Osteoblast (primary cell): Measurements from ENCODE around the gene TRIOBP. TPM values are rescaled to one million over a fixed set of nuclear protein-coding genes. Genes with fewer than 3 reads are reported as not detected.
"Not testable (repeated sequence)": the region's sequence is repeated elsewhere in the genome, so short reads cannot be mapped to it uniquely, and the experiment has no call there.

ENCODE experiments used
- DNase-seq: peaks from one replicate; pipeline ENCODE4 v3.0.0; 2011; ENCODE audit warnings: low spot score, mixed read lengths; ENCODE audit not compliant: insufficient read length; ENCODE audit errors: missing footprints
- H2AFZ ChIP-seq: 2 replicates; pipeline ENCODE4 v1.6.0; 2011; ENCODE audit warnings: mild to moderate bottlenecking, low read length
- H3K27ac ChIP-seq: 2 replicates; pipeline ENCODE4 v1.5.1; 2011; ENCODE audit warnings: mild to moderate bottlenecking, low read depth, low read length, moderate library complexity
- H3K27me3 ChIP-seq: 2 replicates; pipeline ENCODE4 v1.6.0; 2012; ENCODE audit warnings: mild to moderate bottlenecking, control low read depth, inconsistent platforms, low read length, moderate library complexity; ENCODE audit not compliant: insufficient read depth
- H3K36me3 ChIP-seq: 2 replicates; pipeline ENCODE4 v1.5.1; 2011; ENCODE audit warnings: mild to moderate bottlenecking, low read length, control low read depth, moderate library complexity; ENCODE audit not compliant: insufficient read depth
- H3K4me1 ChIP-seq: 2 replicates; pipeline ENCODE4 v1.5.1; 2011; ENCODE audit warnings: mild to moderate bottlenecking, low read length, control low read depth, moderate library complexity; ENCODE audit not compliant: insufficient read depth
- H3K4me2 ChIP-seq: 2 replicates; pipeline ENCODE4 v1.6.0; 2011; ENCODE audit warnings: mild to moderate bottlenecking, low read length; ENCODE audit not compliant: insufficient read depth
- H3K4me3 ChIP-seq: fragments of 200-600 bp; sonication (generic); 3 replicates; pipeline ENCODE4 v1.5.1; 2012; ENCODE audit warnings: mild to moderate bottlenecking, low read length, inconsistent platforms; ENCODE audit not compliant: insufficient read depth
- H3K79me2 ChIP-seq: 2 replicates; pipeline ENCODE4 v1.6.0; 2012; ENCODE audit warnings: mild to moderate bottlenecking, low read length, control low read depth, inconsistent platforms; ENCODE audit not compliant: insufficient read depth
- H3K9me3 ChIP-seq: 2 replicates; pipeline ENCODE4 v1.5.1; 2011; ENCODE audit warnings: low read depth, low read length, control low read depth
- H4K20me1 ChIP-seq: 2 replicates; pipeline ENCODE4 v1.6.0; 2012; ENCODE audit warnings: mild to moderate bottlenecking, low read length, control low read depth; ENCODE audit not compliant: insufficient read depth
- CTCF ChIP-seq: IDR thresholded peaks from 2 replicates; pipeline ENCODE4 v1.5.1; 2011; ENCODE audit warnings: mild to moderate bottlenecking, low read depth, low read length, moderate library complexity; ENCODE audit errors: extremely low read depth
- total RNA-seq: library from RNA; depleted of rRNA; stranded (reverse); fragments of >200 nt; gene quantifications from 2 replicates; pipeline ENCODE4 v1.2.3, GENCODE V29; 2012

Gene TRIOBP
- total RNA-seq, 1 donor = 162 TPM

GRCh38 chr22:37796079-37796478 is 99.2 kb downstream of the TRIOBP start:
- no peaks in the 10 kb centered on the region for H3K27me3 ChIP-seq
- no peaks in the 10 kb centered on the region for H3K4me1 ChIP-seq
- no peaks in the 10 kb centered on the region for H3K79me2 ChIP-seq
- no peak for TF ChIP-seq CTCF
- H3K9me3 ChIP-seq = no peaks in the 10 kb centered on the region
- H3K36me3 ChIP-seq = no peaks in the 10 kb centered on the region
- H2AFZ ChIP-seq = no peak overlapping the region
- H3K4me2 ChIP-seq = no peak overlapping the region
- H3K27ac ChIP-seq = no peak overlapping the region
- H3K4me3 ChIP-seq = no peak overlapping the region
- H4K20me1 ChIP-seq = no peaks in the 10 kb centered on the region
- no peak for DNase-seq

GRCh38 chr22:37797259-37797658 is 100.4 kb downstream of the TRIOBP start:
- DNase-seq, H3K79me2 ChIP-seq, H3K36me3 ChIP-seq, H3K9me3 ChIP-seq, H3K27me3 ChIP-seq, H3K4me3 ChIP-seq, H3K4me2 ChIP-seq, H2AFZ ChIP-seq, H4K20me1 ChIP-seq, H3K4me1 ChIP-seq, H3K27ac ChIP-seq: not testable (repeated sequence)

DNA sequence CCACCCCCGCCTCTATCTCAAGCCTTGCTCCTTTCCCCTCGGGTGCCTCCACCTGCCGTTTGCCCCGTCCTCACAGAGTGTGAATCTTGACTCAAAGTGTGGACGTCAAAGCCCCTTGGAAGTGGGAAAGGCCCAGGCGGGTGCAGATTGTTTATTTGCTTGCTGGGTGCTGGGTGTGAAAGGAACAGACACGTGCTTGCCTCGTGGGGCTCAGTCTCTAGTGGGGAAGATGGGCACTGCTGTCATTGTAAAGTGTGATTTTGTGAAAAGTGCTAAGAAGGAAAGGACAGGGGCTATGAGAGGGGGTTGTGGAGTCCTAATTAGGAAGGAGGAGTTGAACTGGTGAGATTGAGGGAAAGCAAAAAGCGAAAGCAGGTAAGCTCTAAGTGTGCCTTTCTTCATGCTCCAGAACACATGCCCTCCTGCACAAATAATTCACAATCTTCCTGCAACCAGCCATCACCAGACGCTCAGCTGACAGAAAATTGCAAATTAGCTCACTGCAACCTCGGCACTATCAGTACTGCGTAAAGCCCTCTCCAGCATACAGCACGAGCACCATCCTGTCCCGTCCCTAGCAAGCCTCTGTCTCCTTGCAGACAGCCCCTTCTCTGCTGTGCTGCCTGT is 101.1 kb downstream of the TRIOBP start:
- Histone ChIP-seq H3K27ac (no peak overlapping the region), H4K20me1 (no peaks in the 10 kb centered on the region), H3K36me3 (no peaks in the 10 kb centered on the region), H3K27me3 (no peaks in the 10 kb centered on the region), H3K79me2 (no peaks in the 10 kb centered on the region), H3K4me2 (no peak overlapping the region), H3K9me3 (no peaks in the 10 kb centered on the region), H2AFZ (no peak overlapping the region), H3K4me1 (peaks cover 4% of the 10 kb centered on the region), H3K4me3 (no peak overlapping the region)
- TF ChIP-seq CTCF = no peak
- peak; percentile 30 for DNase-seq

GRCh38 chr22:37799979-37800378 is 103.1 kb downstream of the TRIOBP start:
- not testable (repeated sequence) for H3K36me3 ChIP-seq, H3K27me3 ChIP-seq, H3K4me1 ChIP-seq, H3K4me3 ChIP-seq, H3K9me3 ChIP-seq, H2AFZ ChIP-seq, H3K27ac ChIP-seq, H3K79me2 ChIP-seq, H3K4me2 ChIP-seq, H4K20me1 ChIP-seq
- DNase-seq = peak; percentile 3

DNA sequence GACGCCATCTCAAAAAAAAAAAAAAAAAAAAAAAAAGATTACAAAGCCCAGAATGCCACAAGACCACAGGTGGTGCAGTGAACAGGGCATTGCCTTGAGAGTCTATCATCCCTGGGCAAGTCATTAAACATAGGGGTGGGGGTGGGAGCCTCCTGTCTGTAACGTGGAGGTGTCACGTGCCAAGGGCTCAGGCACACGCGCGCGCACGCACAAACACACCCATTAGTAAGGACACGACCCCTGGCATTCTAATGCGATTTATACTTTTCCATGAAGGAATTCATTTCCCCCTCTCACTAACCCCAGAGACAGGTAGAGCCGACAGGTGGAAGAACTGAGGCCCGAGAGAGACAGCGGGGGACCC is 105.1 kb downstream of the TRIOBP start:
- H3K27ac ChIP-seq = no peak overlapping the region
- H3K4me1 ChIP-seq = peaks cover 19% of the 10 kb centered on the region
- peak overlapping the region; percentile 80 for H3K4me3 ChIP-seq
- peak overlapping the region; percentile 91 for H3K4me2 ChIP-seq
- no peaks in the 10 kb centered on the region for H3K27me3 ChIP-seq
- H3K79me2 ChIP-seq = peaks cover 10% of the 10 kb centered on the region
- H2AFZ ChIP-seq = peak overlapping the region; percentile 89
- TF ChIP-seq CTCF = no peak
- H4K20me1 ChIP-seq = no peaks in the 10 kb centered on the region
- H3K36me3 ChIP-seq = no peaks in the 10 kb centered on the region
- DNase-seq = peak; percentile 53
- H3K9me3 ChIP-seq = no peaks in the 10 kb centered on the region
